ENCODE measurements around the gene SENP1.

GRCh38 chr12:48110691-48111311 is 4.9 kb upstream of the SENP1 start:
- no peak for TF ChIP-seq CTCF (IDR thresholded peaks at IDR 0.05)
- TF ChIP-seq EP300 (IDR thresholded peaks at IDR 0.05; ENCODE audit: low read depth) = no peak
